Dendritic cell treated with granulocyte-macrophage colony-stimulating factor and Interleukin-4, amounts not matched to agents 40 ng/mL and 50 ng/mL, for 4 days (primary cell): ENCODE measurements around the gene FASTKD3.

ENCODE experiments used
- H3K27ac Mint-ChIP-seq: one replicate; pipeline ENCODE4 v1.8.0; 2022; ENCODE audit warnings: mild to moderate bottlenecking, mixed read lengths
- H3K27me3 Mint-ChIP-seq: one replicate; pipeline ENCODE4 v1.8.0; 2022; ENCODE audit warnings: mild to moderate bottlenecking, mixed read lengths
- H3K36me3 Mint-ChIP-seq: one replicate; pipeline ENCODE4 v1.8.0; 2022; ENCODE audit warnings: low read depth, mixed read lengths
- H3K4me1 Mint-ChIP-seq: one replicate; pipeline ENCODE4 v1.8.0; 2022; ENCODE audit warnings: low read depth, mixed read lengths
- H3K4me3 Mint-ChIP-seq: one replicate; pipeline ENCODE4 v1.8.0; 2022; ENCODE audit warnings: mild to moderate bottlenecking, moderate library complexity, mixed read lengths
- H3K9me3 Mint-ChIP-seq: one replicate; pipeline ENCODE4 v1.8.0; 2022; ENCODE audit warnings: mixed read lengths
- intact Hi-C: fragments of 100-400 bp; cut with micrococcal nuclease; formaldehyde crosslinking; loops from one replicate; pipeline ENCODE4 v1.15.0; 2022

FASTKD3 gene

DNA sequence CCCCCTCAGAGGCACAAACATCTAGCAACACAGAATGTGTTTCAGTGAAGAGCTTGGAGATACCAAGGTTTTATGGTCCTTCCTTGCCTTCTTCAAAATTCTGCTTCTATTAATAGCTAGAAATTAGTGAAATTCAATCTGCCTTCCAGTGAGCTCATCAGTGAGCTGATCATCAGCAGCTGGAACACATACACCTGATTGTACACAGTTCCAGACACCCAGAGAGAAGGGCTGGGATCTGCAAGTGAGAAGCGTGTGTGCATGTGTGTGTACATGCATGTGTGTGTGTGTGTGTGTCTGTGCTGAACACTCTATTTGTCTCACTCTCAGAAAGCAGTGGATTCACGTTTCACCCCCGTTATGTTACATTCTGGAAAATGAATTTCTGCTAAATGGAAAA lies 46.4 kb downstream of the FASTKD3 start:
- Mint-ChIP-seq H3K27me3 (peaks cover 3% of the 10 kb centered on the region), H3K9me3 (no peaks in the 10 kb centered on the region), H3K4me1 (peaks cover 7% of the 10 kb centered on the region), H3K4me3 (no peak overlapping the region), H3K36me3 (no peaks in the 10 kb centered on the region), H3K27ac (no peak overlapping the region)
- intact Hi-C loops: no loop called here

- intact Hi-C loops: loop anchor here (1.0 to 10.0 kb wide), 3 partner anchors 422 to 1052 kb away; partner anchors contain the start of gene ADCY2
- Mint-ChIP-seq H3K36me3 (no peaks in the 10 kb centered on the region), H3K9me3 (no peaks in the 10 kb centered on the region), H3K27me3 (peaks cover under 1% of the 10 kb centered on the region), H3K27ac (no peak overlapping the region), H3K4me3 (no peak overlapping the region), H3K4me1 (peaks cover 15% of the 10 kb centered on the region)
Observed at GRCh38 chr5:7816535-7816901, 52.3 kb downstream of the FASTKD3 start.

- H3K27me3 Mint-ChIP-seq: no peaks in the 10 kb centered on the region
- H3K4me3 Mint-ChIP-seq: no peak overlapping the region
- H3K4me1 Mint-ChIP-seq: peaks cover 13% of the 10 kb centered on the region
- H3K9me3 Mint-ChIP-seq: no peaks in the 10 kb centered on the region
- H3K27ac Mint-ChIP-seq: no peak overlapping the region
- no peaks in the 10 kb centered on the region for H3K36me3 Mint-ChIP-seq
- intact Hi-C loops: loop anchor here (1.0 to 10.0 kb wide), 3 partner anchors 421 to 1051 kb away; partner anchors contain the start of gene ADCY2
Observed at GRCh38 chr5:7815892-7816534, 52.8 kb downstream of the FASTKD3 start.

GRCh38 chr5:7814816-7815215 lies 54.0 kb downstream of the FASTKD3 start:
- intact Hi-C loops: loop anchor here (10.0 kb wide), 2 partner anchors 420 to 1050 kb away; partner anchors contain the start of gene ADCY2
- peaks cover 5% of the 10 kb centered on the region for H3K27me3 Mint-ChIP-seq
- H3K27ac Mint-ChIP-seq: no peak overlapping the region
- H3K4me1 Mint-ChIP-seq: peaks cover 13% of the 10 kb centered on the region
- H3K9me3 Mint-ChIP-seq: no peaks in the 10 kb centered on the region
- H3K4me3 Mint-ChIP-seq: no peak overlapping the region
- no peaks in the 10 kb centered on the region for H3K36me3 Mint-ChIP-seq

GRCh38 chr5:7813576-7813975 lies 55.3 kb downstream of the FASTKD3 start:
- Mint-ChIP-seq H3K4me3 (no peak overlapping the region), H3K4me1 (peaks cover 13% of the 10 kb centered on the region), H3K27me3 (peaks cover 5% of the 10 kb centered on the region), H3K36me3 (no peaks in the 10 kb centered on the region), H3K9me3 (no peaks in the 10 kb centered on the region), H3K27ac (no peak overlapping the region)
- intact Hi-C loops: loop anchor here (10.0 kb wide), 2 partner anchors 419 to 1049 kb away; partner anchors contain the start of gene ADCY2

GRCh38 chr5:7813007-7813406 lies 55.8 kb downstream of the FASTKD3 start:
- H3K27me3 Mint-ChIP-seq: peaks cover 5% of the 10 kb centered on the region
- intact Hi-C loops: loop anchor here (10.0 kb wide), 2 partner anchors 418 to 1048 kb away; partner anchors contain the start of gene ADCY2
- peaks cover 13% of the 10 kb centered on the region for H3K4me1 Mint-ChIP-seq
- H3K9me3 Mint-ChIP-seq: no peaks in the 10 kb centered on the region
- H3K4me3 Mint-ChIP-seq: no peak overlapping the region
- H3K36me3 Mint-ChIP-seq: no peaks in the 10 kb centered on the region
- no peak overlapping the region for H3K27ac Mint-ChIP-seq

DNA sequence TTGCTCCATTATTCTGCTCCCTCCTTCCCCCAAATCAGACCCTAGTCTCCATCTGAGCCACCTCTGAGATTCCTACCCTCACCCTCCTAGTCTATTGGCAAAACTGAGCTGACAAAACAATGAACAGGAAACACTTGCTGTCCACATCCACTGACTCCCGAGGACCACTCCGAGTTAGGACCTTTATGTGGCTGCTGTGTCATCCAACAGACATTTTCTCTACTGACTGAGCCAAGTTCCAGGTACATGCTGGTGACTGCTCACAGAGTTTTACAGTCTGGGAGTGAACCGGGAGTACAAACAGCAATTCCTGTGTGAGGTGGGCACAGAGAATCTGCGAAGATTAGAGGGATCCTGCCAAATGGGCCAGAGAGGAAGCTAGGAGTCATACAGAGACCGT lies 57.1 kb downstream of the FASTKD3 start:
- Mint-ChIP-seq H3K9me3 (no peaks in the 10 kb centered on the region), H3K4me3 (no peak overlapping the region), H3K27me3 (peaks cover 5% of the 10 kb centered on the region), H3K4me1 (peaks cover 13% of the 10 kb centered on the region), H3K36me3 (no peaks in the 10 kb centered on the region), H3K27ac (no peak overlapping the region)
- intact Hi-C loops: loop anchor here (10.0 kb wide), 2 partner anchors 417 to 1047 kb away; partner anchors contain the start of gene ADCY2
